Breast epithelium (tissue), 4 donors: ENCODE results near the gene IL12RB1. TPM values are rescaled to one million over a fixed set of nuclear protein-coding genes. Genes with fewer than 3 reads are reported as not detected.
"Not testable (repeated sequence)": the region's sequence is repeated elsewhere in the genome, so short reads cannot be mapped to it uniquely, and the experiment has no call there.

ENCODE experiments used
- DNase-seq, 2 donors: peaks; one replicate each; pipeline ENCODE4 v3.0.0-alpha.2; 2019; ENCODE audit warnings: low spot score in 2 of 2
- H3K27ac ChIP-seq, 2 donors: fragments of 200-600 bp; sonication (generic) in 1 of 2; one replicate each; pipeline ENCODE4 v1.5.1; 2016 to 2019; ENCODE audit warnings: mild to moderate bottlenecking in 1 of 2
- H3K27me3 ChIP-seq, 2 donors: fragments of 200-600 bp; sonication (generic) in 1 of 2; one replicate each; pipeline versions ENCODE4 v1.5.1 to v1.6.0; 2017 to 2019; ENCODE audit warnings: control low read depth in 1 of 2, mild to moderate bottlenecking in 1 of 2
- H3K36me3 ChIP-seq: fragments of 200-600 bp; one replicate; pipeline ENCODE4 v1.5.1; 2019
- H3K4me1 ChIP-seq, 2 donors: fragments of 200-600 bp; sonication (generic); one replicate each; pipeline ENCODE4 v1.5.1; 2016 to 2019; ENCODE audit warnings: control low read depth in 1 of 2
- H3K4me3 ChIP-seq, 3 donors: fragments of 200-600 bp; sonication (generic); 1 replicate in 2 of 3; 2 replicates in 1 of 3; pipeline ENCODE4 v1.5.1; 2016 to 2019; ENCODE audit warnings: mild to moderate bottlenecking in 3 of 3, moderate library complexity in 2 of 3
- H3K9me3 ChIP-seq, 2 donors: fragments of 200-600 bp; sonication (generic) in 1 of 2; one replicate each; pipeline ENCODE4 v1.5.1; 2016 to 2019; ENCODE audit warnings: control low read depth in 1 of 2
- CTCF ChIP-seq, 3 donors: fragments of 450-650 bp; IDR thresholded peaks; one replicate each; pipeline ENCODE4 v1.5.1; 2016 to 2017; ENCODE audit warnings: antibody characterized with exemption in 3 of 3, mild to moderate bottlenecking in 3 of 3, moderate library complexity in 3 of 3
- POLR2A ChIP-seq: fragments of 450-650 bp; IDR thresholded peaks from one replicate; pipeline ENCODE4 v1.6.1; 2016; ENCODE audit warnings: antibody characterized with exemption, mild to moderate bottlenecking, moderate library complexity
- POLR2AphosphoS5 ChIP-seq, 3 donors: sonication (generic); formaldehyde crosslinking; IDR thresholded peaks; one replicate each; pipeline ENCODE4 v1.6.1; 2017; ENCODE audit warnings: antibody characterized with exemption in 3 of 3
- intact Hi-C: fragments of 100-400 bp; cut with DNase I; formaldehyde crosslinking; loops from one replicate; pipeline ENCODE4 v1.15.1; 2023; ENCODE audit warnings: low total_unique reads
- total RNA-seq, 3 donors: library from RNA; depleted of rRNA; stranded (reverse); fragments of >200 nt; gene quantifications; one replicate each; pipeline ENCODE4 v1.1.0, GENCODE V29; 2016

Gene IL12RB1
- total RNA-seq, 3 donors from 2014 or later = 0.98 to 2.1 (median 1.6) TPM

GRCh38 chr19:18108897-18109296 is 22.2 kb upstream of the IL12RB1 start:
- intact Hi-C loops = no loop called here
- H3K27me3 ChIP-seq = no peaks in the 10 kb centered on the region
- no peaks in the 10 kb centered on the region for H3K9me3 ChIP-seq
- no peak overlapping the region for H3K4me3 ChIP-seq
- no peaks in the 10 kb centered on the region for H3K36me3 ChIP-seq
- H3K27ac ChIP-seq = no peak overlapping the region
- H3K4me1 ChIP-seq = peaks cover 0 to 7% of the 10 kb centered on the region in 2 donors
- DNase-seq = no peak
- TF ChIP-seq CTCF (IDR thresholded peaks at IDR 0.05) (no peak), POLR2A (no peak), POLR2AphosphoS5 (IDR thresholded peaks at IDR 0.05) (no peak)

GRCh38 chr19:18107235-18107634 is 20.5 kb upstream of the IL12RB1 start:
- H3K4me1 ChIP-seq = peaks cover 0 to 7% of the 10 kb centered on the region in 2 donors
- H3K27me3 ChIP-seq = no peaks in the 10 kb centered on the region
- no peaks in the 10 kb centered on the region for H3K36me3 ChIP-seq
- no peak overlapping the region for H3K27ac ChIP-seq
- TF ChIP-seq POLR2AphosphoS5 (IDR thresholded peaks at IDR 0.05) = no peak
- TF ChIP-seq POLR2A = no peak
- no peak for TF ChIP-seq CTCF (IDR thresholded peaks at IDR 0.05)
- no peak for DNase-seq
- intact Hi-C loops = no loop called here
- H3K9me3 ChIP-seq = no peaks in the 10 kb centered on the region
- H3K4me3 ChIP-seq = no peak overlapping the region

GRCh38 chr19:18105259-18105658 is 18.5 kb upstream of the IL12RB1 start:
- H3K4me3 ChIP-seq, H3K27me3 ChIP-seq, H3K36me3 ChIP-seq, H3K4me1 ChIP-seq, intact Hi-C loops, DNase-seq, H3K9me3 ChIP-seq, H3K27ac ChIP-seq: not testable (repeated sequence)

- TF ChIP-seq CTCF (IDR thresholded peaks at IDR 0.05) = no peak
- TF ChIP-seq POLR2A = no peak
- no peak for TF ChIP-seq POLR2AphosphoS5 (IDR thresholded peaks at IDR 0.05)
- H3K4me1 ChIP-seq = peaks cover 0 to 3% of the 10 kb centered on the region in 2 donors
- peak overlapping the region; percentile 65 to 77 for H3K27ac ChIP-seq
- H3K27me3 ChIP-seq = no peaks in the 10 kb centered on the region
- H3K4me3 ChIP-seq = peak overlapping the region; percentile 18 to 64 (median 50)
- H3K36me3 ChIP-seq = no peaks in the 10 kb centered on the region
- intact Hi-C loops = no loop called here
- DNase-seq = no peak
- no peaks in the 10 kb centered on the region for H3K9me3 ChIP-seq
These were observed 18.0 kb upstream of the IL12RB1 start for GRCh38 chr19:18104793-18105131.

GRCh38 chr19:18102916-18103542 is 16.3 kb upstream of the IL12RB1 start:
- peaks cover 3 to 8% of the 10 kb centered on the region in 2 donors for H3K4me1 ChIP-seq
- no peaks in the 10 kb centered on the region for H3K9me3 ChIP-seq
- DNase-seq = no peak
- no peak for TF ChIP-seq CTCF (IDR thresholded peaks at IDR 0.05)
- TF ChIP-seq POLR2A = no peak
- TF ChIP-seq POLR2AphosphoS5 (IDR thresholded peaks at IDR 0.05) = no peak
- H3K36me3 ChIP-seq = no peaks in the 10 kb centered on the region
- intact Hi-C loops = no loop called here
- no peak overlapping the region for H3K27ac ChIP-seq
- H3K4me3 ChIP-seq = no peak overlapping the region
- no peaks in the 10 kb centered on the region for H3K27me3 ChIP-seq

- intact Hi-C loops = no loop called here
- H3K27me3 ChIP-seq = no peaks in the 10 kb centered on the region
- no peaks in the 10 kb centered on the region for H3K9me3 ChIP-seq
- no peak for TF ChIP-seq POLR2AphosphoS5 (IDR thresholded peaks at IDR 0.05)
- TF ChIP-seq POLR2A = no peak
- no peak for TF ChIP-seq CTCF (IDR thresholded peaks at IDR 0.05)
- no peak overlapping the region for H3K27ac ChIP-seq
- H3K4me3 ChIP-seq = no peak overlapping the region
- H3K4me1 ChIP-seq = peaks cover 3 to 11% of the 10 kb centered on the region in 2 donors
- no peak for DNase-seq
- H3K36me3 ChIP-seq = no peaks in the 10 kb centered on the region
These were observed 14.5 kb upstream of the IL12RB1 start for GRCh38 chr19:18101268-18101667.
